BLaER1 treated with 17β-estradiol and CSF1 and Interleukin-3, amounts not matched to agents 10 nM and 100 nM (cell line): Measurements from ENCODE around the gene FAM53A.

Experiments used
- H3K27ac ChIP-seq, 11 experiments: shearing (Covaris generic); formaldehyde crosslinking; 2 replicates each; pipeline ENCODE4 v1.8.1; 2022
- H3K27me3 ChIP-seq, 11 experiments: shearing (Covaris generic); formaldehyde crosslinking; 2 replicates each; pipeline ENCODE4 v1.8.1; 2022
- H3K36me3 ChIP-seq, 11 experiments: shearing (Covaris generic); formaldehyde crosslinking; 2 replicates each; pipeline ENCODE4 v1.8.1; 2022
- H3K4me1 ChIP-seq, 10 experiments: shearing (Covaris generic); formaldehyde crosslinking; 2 replicates each; pipeline ENCODE4 v1.8.1; 2022
- H3K4me2 ChIP-seq, 11 experiments: shearing (Covaris generic); formaldehyde crosslinking; 2 replicates each; pipeline ENCODE4 v1.8.1; 2022
- H3K4me3 ChIP-seq, 10 experiments: shearing (Covaris generic); formaldehyde crosslinking; 2 replicates each; pipeline ENCODE4 v1.8.1; 2022
- H3K9ac ChIP-seq, 11 experiments: shearing (Covaris generic); formaldehyde crosslinking; 2 replicates each; pipeline ENCODE4 v1.8.1; 2022
- H3K9me3 ChIP-seq, 11 experiments: shearing (Covaris generic); formaldehyde crosslinking; replicated peaks in 1 of 11; 2 replicates each; pipeline ENCODE4 v1.8.1; 2022
- H4K20me1 ChIP-seq, 11 experiments: shearing (Covaris generic); formaldehyde crosslinking; 2 replicates each; pipeline ENCODE4 v1.8.1; 2022
- Cebpa-rat ChIP-seq, 11 experiments: shearing (Covaris generic); IDR thresholded peaks; 2 replicates each; pipeline ENCODE4 v1.8.1; 2022

Gene FAM53A

GRCh38 chr4:1624519-1624910 lies 59.6 kb downstream of the FAM53A start:
- H3K36me3 ChIP-seq, result no peaks in the 10 kb centered on the region
- peak overlapping the region in 2 of 11 experiments; percentile 71 to 72; a peak in 2 of 22 replicates for H3K9ac ChIP-seq
- H3K4me2 ChIP-seq, result peak overlapping the region; percentile 66 to 95 (median 87); a peak in 20 of 22 replicates
- no peak overlapping the region for H3K4me3 ChIP-seq
- no peak for TF ChIP-seq Cebpa-rat (IDR thresholded peaks at IDR 0.05)
- peaks cover 49 to 68% (median 58%) of the 10 kb centered on the region in 10 experiments for H3K4me1 ChIP-seq
- peak overlapping the region in 7 of 11 experiments; percentile 37 to 83 (median 63); a peak in 12 of 22 replicates for H3K27ac ChIP-seq
- no peaks in the 10 kb centered on the region for H4K20me1 ChIP-seq
- peaks cover 0 to 8% (median 5%) of the 10 kb centered on the region in 11 experiments; a peak in 11 of 22 replicates for H3K9me3 ChIP-seq
- no peaks in the 10 kb centered on the region; a peak in 1 of 22 replicates for H3K27me3 ChIP-seq

- no peaks in the 10 kb centered on the region for H3K36me3 ChIP-seq
- no peak for TF ChIP-seq Cebpa-rat (IDR thresholded peaks at IDR 0.05)
- H3K27me3 ChIP-seq, result no peaks in the 10 kb centered on the region; a peak in 1 of 22 replicates
- H4K20me1 ChIP-seq, result no peaks in the 10 kb centered on the region
- peaks cover 0 to 8% (median 5%) of the 10 kb centered on the region in 11 experiments; a peak in 11 of 22 replicates for H3K9me3 ChIP-seq
- peak overlapping the region in 5 of 11 experiments; percentile 46 to 72 (median 64); a peak in 9 of 22 replicates for H3K9ac ChIP-seq
- peaks cover 49 to 66% (median 58%) of the 10 kb centered on the region in 10 experiments for H3K4me1 ChIP-seq
- peak overlapping the region in 7 of 11 experiments; percentile 45 to 83 (median 66); a peak in 13 of 22 replicates for H3K27ac ChIP-seq
- H3K4me2 ChIP-seq, result peak overlapping the region; percentile 66 to 95 (median 87); a peak in 20 of 22 replicates
- no peak overlapping the region; a peak in 1 of 20 replicates for H3K4me3 ChIP-seq
Measured at GRCh38 chr4:1623821-1624518, 60.1 kb downstream of the FAM53A start.

- H3K36me3 ChIP-seq, result no peaks in the 10 kb centered on the region
- H3K27me3 ChIP-seq, result no peaks in the 10 kb centered on the region; a peak in 1 of 22 replicates
- H3K4me2 ChIP-seq, result peak overlapping the region; percentile 66 to 95 (median 87)
- H3K4me1 ChIP-seq, result peaks cover 49 to 66% (median 58%) of the 10 kb centered on the region in 10 experiments
- no peak for TF ChIP-seq Cebpa-rat (IDR thresholded peaks at IDR 0.05)
- no peaks in the 10 kb centered on the region for H4K20me1 ChIP-seq
- peak overlapping the region in 9 of 11 experiments; percentile 19 to 74 (median 60); a peak in 15 of 22 replicates for H3K9ac ChIP-seq
- H3K27ac ChIP-seq, result peak overlapping the region in 10 of 11 experiments; percentile 30 to 83 (median 64); a peak in 17 of 22 replicates
- peak overlapping the region in 2 of 10 experiments; percentile 13 to 31; a peak in 2 of 20 replicates for H3K4me3 ChIP-seq
- peaks cover 0 to 8% (median 5%) of the 10 kb centered on the region in 11 experiments; a peak in 14 of 22 replicates for H3K9me3 ChIP-seq
Measured at GRCh38 chr4:1623400-1623799, 60.7 kb downstream of the FAM53A start.

- peaks cover 0 to 4% (median under 1%) of the 10 kb centered on the region in 11 experiments; a peak in 5 of 22 replicates for H3K36me3 ChIP-seq
- peak overlapping the region; percentile 19 to 74 (median 46); a peak in 17 of 22 replicates for H3K9ac ChIP-seq
- peak overlapping the region; percentile 66 to 95 (median 87) for H3K4me2 ChIP-seq
- no peaks in the 10 kb centered on the region for H4K20me1 ChIP-seq
- H3K4me1 ChIP-seq, result peaks cover 49 to 66% (median 58%) of the 10 kb centered on the region in 10 experiments
- H3K9me3 ChIP-seq, result peaks cover 4 to 12% (median 10%) of the 10 kb centered on the region in 11 experiments; a peak in 20 of 22 replicates
- no peaks in the 10 kb centered on the region; a peak in 1 of 22 replicates for H3K27me3 ChIP-seq
- peak overlapping the region in 10 of 11 experiments; percentile 30 to 83 (median 64); a peak in 19 of 22 replicates for H3K27ac ChIP-seq
- peak overlapping the region in 3 of 10 experiments; percentile 13 to 31 (median 24); a peak in 2 of 20 replicates for H3K4me3 ChIP-seq
- TF ChIP-seq Cebpa-rat (IDR thresholded peaks at IDR 0.05), result no peak
Measured at GRCh38 chr4:1622956-1623355, 61.2 kb downstream of the FAM53A start.

- H3K4me2 ChIP-seq, result peak overlapping the region; percentile 66 to 95 (median 87)
- H3K9me3 ChIP-seq, result peaks cover 10 to 18% (median 17%) of the 10 kb centered on the region in 11 experiments
- no peaks in the 10 kb centered on the region for H4K20me1 ChIP-seq
- H3K27ac ChIP-seq, result peak overlapping the region in 9 of 11 experiments; percentile 45 to 83 (median 66); a peak in 17 of 22 replicates
- no peaks in the 10 kb centered on the region; a peak in 1 of 22 replicates for H3K27me3 ChIP-seq
- H3K4me1 ChIP-seq, result peaks cover 49 to 67% (median 58%) of the 10 kb centered on the region in 10 experiments
- H3K9ac ChIP-seq, result peak overlapping the region in 9 of 11 experiments; percentile 19 to 74 (median 60); a peak in 15 of 22 replicates
- peaks cover 0 to 11% (median 5%) of the 10 kb centered on the region in 11 experiments; a peak in 7 of 22 replicates for H3K36me3 ChIP-seq
- no peak overlapping the region for H3K4me3 ChIP-seq
- no peak for TF ChIP-seq Cebpa-rat (IDR thresholded peaks at IDR 0.05)
Measured at GRCh38 chr4:1622238-1622637, 61.9 kb downstream of the FAM53A start.

- H3K27ac ChIP-seq, result 0 out of 22 replicates have a peak overlapping the region, but pooled peaks of 2 of the 11 experiments have one; percentile 82 to 83
- no peaks in the 10 kb centered on the region for H4K20me1 ChIP-seq
- peaks cover 0 to 13% (median 5%) of the 10 kb centered on the region in 11 experiments; a peak in 7 of 22 replicates for H3K36me3 ChIP-seq
- H3K27me3 ChIP-seq, result no peaks in the 10 kb centered on the region; a peak in 1 of 22 replicates
- H3K9ac ChIP-seq, result peak overlapping the region in 1 of 11 experiments; percentile 4; a peak in 1 of 22 replicates
- no peak for TF ChIP-seq Cebpa-rat (IDR thresholded peaks at IDR 0.05)
- H3K4me3 ChIP-seq, result no peak overlapping the region
- H3K4me1 ChIP-seq, result peaks cover 43 to 69% (median 56%) of the 10 kb centered on the region in 10 experiments
- peaks cover 10 to 22% (median 17%) of the 10 kb centered on the region in 11 experiments for H3K9me3 ChIP-seq
- peak overlapping the region in 8 of 11 experiments; percentile 82 to 95 (median 90); a peak in 9 of 22 replicates for H3K4me2 ChIP-seq
Measured at GRCh38 chr4:1621526-1621925, 62.6 kb downstream of the FAM53A start.

- Histone ChIP-seq H3K27me3 (no peaks in the 10 kb centered on the region; a peak in 1 of 22 replicates), H3K4me3 (no peak overlapping the region), H3K36me3 (peaks cover 0 to 13% (median 5%) of the 10 kb centered on the region in 11 experiments; a peak in 7 of 22 replicates), H4K20me1 (peaks cover 0 to 7% (median 0%) of the 10 kb centered on the region in 11 experiments; a peak in 1 of 22 replicates), H3K4me2 (no peak overlapping the region), H3K9ac (no peak overlapping the region), H3K27ac (no peak overlapping the region; a peak in 1 of 22 replicates), H3K4me1 (peaks cover 21 to 68% (median 56%) of the 10 kb centered on the region in 10 experiments), H3K9me3 (peaks cover 10 to 22% (median 17%) of the 10 kb centered on the region in 11 experiments)
- TF ChIP-seq Cebpa-rat (IDR thresholded peaks at IDR 0.05), result no peak
Measured at GRCh38 chr4:1619151-1619672, 64.9 kb downstream of the FAM53A start.

- peaks cover 13 to 66% (median 48%) of the 10 kb centered on the region in 10 experiments for H3K4me1 ChIP-seq
- H3K9me3 ChIP-seq, result peaks cover 10 to 22% (median 17%) of the 10 kb centered on the region in 11 experiments
- no peak overlapping the region for H3K4me2 ChIP-seq
- peaks cover 0 to 13% (median 5%) of the 10 kb centered on the region in 11 experiments; a peak in 7 of 22 replicates for H3K36me3 ChIP-seq
- H4K20me1 ChIP-seq, result peaks cover 0 to 15% (median 0%) of the 10 kb centered on the region in 11 experiments; a peak in 2 of 22 replicates
- no peaks in the 10 kb centered on the region for H3K27me3 ChIP-seq
- no peak overlapping the region for H3K9ac ChIP-seq
- H3K27ac ChIP-seq, result no peak overlapping the region
- no peak overlapping the region for H3K4me3 ChIP-seq
- no peak for TF ChIP-seq Cebpa-rat (IDR thresholded peaks at IDR 0.05)
Measured at GRCh38 chr4:1618438-1618837, 65.7 kb downstream of the FAM53A start.
